Activated naive CD4-positive, alpha-beta T cell treated with anti-CD3 and anti-CD28 coated beads, Interleukin-2, amount 10 ng/mL, durations not matched to agents 5 hours and 36 hours (primary cell): ENCODE results near the gene TGM6. TPM values are rescaled to one million over a fixed set of nuclear protein-coding genes. Genes with fewer than 3 reads are reported as not detected.

Experiments used
- total RNA-seq, 2 experiments: library from RNA; stranded (reverse); gene quantifications; one replicate each; pipeline ENCODE4 v1.2.3, GENCODE V29; 2021

TGM6 gene
- not detected for total RNA-seq

DNA sequence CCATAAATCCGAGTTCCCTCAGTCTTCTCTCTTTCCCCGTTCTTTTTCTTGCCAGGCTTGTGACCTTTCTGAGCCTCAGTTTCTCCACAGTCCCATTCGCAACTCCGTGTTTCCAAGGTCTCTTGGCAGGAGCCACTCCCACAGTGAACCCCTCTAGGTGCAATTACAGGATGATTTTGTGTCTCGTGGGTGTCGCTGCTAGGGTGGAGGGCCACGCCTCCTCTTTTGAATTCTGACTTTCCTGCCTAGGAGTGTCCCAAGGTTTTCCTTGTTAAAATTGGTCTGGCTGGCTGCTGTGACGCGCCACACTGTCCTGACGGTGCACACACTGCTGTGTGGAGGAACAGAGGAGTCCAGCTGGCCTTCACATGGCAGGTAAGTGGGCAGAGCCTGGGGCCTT, at the start of gene TGM6:
Gene TGM6 (plus strand): TSS at position 301 of the 400 bp plus-strand sequence. CDS start 68 bp downstream, at position 369.

DNA sequence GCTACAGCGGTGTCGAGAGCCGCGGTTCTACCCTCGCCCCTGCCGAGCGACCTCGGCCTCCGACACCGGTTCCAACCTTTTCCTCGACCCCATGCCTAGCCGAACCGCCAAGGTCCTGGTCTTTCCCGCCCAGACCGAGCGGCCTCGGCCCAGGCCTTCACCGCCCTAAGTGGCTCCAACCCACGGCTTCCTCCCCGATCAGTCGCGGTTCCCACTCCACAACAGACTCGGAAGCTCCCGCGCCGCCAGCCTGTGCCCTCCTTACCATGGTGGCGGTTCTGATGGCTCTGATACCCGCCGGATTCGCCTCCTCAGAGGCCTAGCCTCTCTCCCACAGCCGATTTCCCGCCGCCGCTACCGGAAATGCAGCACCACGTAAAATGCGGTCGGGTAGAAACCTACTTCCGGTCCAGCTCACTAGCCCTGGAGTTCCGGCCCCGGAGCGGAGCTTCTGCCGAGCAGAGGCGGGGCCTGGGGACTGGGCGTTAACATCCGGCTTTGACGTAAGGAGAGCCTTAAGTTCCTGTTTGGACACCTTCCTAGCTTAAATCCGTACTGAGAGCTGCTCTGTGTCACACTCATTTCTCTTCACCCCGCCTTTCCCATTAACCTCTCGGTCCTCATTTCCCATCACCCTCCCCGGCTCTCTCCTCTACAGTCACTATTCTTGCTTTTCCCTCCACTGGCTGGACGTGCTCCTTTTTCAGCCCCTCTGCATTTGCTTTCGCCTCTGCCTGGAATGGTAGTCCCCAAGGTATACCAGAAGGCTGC, 89.9 kb downstream of the TGM6 start, which contains the start of gene SNRPB:
Gene SNRPB (minus strand): TSS at position 367 of the 771 bp plus-strand sequence. CDS start 99 bp downstream, at position 268.

Other genes starting within 250 kb of the TGM6 start
- gene TGM3, start 84.9 kb upstream of the TGM6 start, total RNA-seq = not detected
- gene SNRPB, start 89.9 kb downstream of the TGM6 start, total RNA-seq = 100 to 1,000 TPM; 216 to 232 TPM
- 1 to 10 TPM; 6.7 to 8.3 TPM for gene ZNF343, start 128.0 kb downstream of the TGM6 start, total RNA-seq
- not detected for gene TMC2, start 155.7 kb downstream of the TGM6 start, total RNA-seq